ENCODE data around the gene FAM114A1. TPM values are rescaled to one million over a fixed set of nuclear protein-coding genes. Genes with fewer than 3 reads are reported as not detected.
A peak's percentile ranks its signal among the peaks of the same experiment; 100 is the strongest.

Gene FAM114A1
- total RNA-seq, 1 donor from 2014 or later, result 33.9 TPM

DNA sequence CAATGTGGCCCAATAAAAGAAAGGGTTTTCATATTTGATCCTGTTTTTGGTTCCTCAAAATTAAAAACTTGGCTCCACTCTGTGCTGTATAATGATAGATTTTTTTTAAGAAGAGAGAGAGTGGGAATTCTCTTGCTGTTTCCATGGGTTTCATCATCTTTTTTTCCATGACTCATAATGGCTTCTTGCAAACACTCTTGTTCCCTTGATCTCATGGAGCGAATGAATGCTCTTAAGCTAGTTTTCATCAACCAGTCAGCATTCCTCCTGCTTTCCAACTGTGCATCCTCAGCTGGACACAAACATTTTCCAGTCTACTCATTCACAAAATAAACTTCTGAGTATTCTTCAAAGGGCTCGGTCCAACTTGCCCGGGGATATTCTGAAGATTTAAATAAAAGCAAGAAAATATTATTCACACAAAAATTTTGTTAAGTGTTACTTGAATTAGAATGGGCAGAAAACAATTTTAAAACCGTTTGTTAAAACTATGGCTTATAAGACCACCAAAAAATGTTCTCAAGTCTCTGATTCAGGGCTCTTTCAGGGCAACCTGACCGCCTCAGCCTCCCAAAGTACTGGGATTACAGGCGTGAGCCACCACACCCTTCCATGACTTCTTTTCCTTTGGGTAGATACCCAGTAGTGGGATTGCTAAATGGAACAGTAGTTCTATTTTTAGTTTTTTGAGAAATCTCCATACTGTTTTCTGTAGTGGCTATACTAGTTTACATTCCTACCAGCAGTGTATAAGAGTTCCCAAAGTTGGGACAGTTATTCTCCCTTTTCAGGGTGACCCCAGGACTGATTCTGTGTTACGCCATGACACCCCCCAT lies 99.9 kb downstream of the FAM114A1 start:
- H3K36me3 Mint-ChIP-seq, result no peaks in the 10 kb centered on the region
- peak overlapping the region; percentile 32 for H3K27ac Mint-ChIP-seq

DNA sequence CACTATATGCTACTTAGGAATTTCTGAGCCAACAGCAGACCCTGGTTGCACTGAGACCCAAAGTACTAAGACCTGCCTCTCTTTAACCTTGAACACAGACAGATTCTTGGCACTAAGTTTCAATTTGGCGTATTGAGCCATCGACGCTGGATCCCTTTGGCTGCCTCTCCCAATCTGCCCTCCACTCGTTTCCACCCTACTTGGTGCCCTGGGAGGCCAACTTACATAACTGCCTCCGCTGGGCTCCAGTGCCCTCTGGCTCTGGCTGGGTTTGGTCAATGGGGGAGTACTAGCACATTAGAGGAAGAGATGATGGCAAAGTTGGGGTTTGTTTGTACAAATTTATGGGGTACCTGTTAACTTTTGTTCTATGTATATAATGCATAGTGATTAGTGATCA lies 101.1 kb downstream of the FAM114A1 start:
- H3K36me3 Mint-ChIP-seq, result no peaks in the 10 kb centered on the region

More for the DNA sequence above, 99.9 kb downstream of the FAM114A1 start:
- DNase-seq (ENCODE audit: extremely low spot score, unreplicated experiment), result no peak
- no peaks in the 10 kb centered on the region for H3K9me3 Mint-ChIP-seq
- no peak overlapping the region for H3K4me3 Mint-ChIP-seq
- TF ChIP-seq, protein P1, sequence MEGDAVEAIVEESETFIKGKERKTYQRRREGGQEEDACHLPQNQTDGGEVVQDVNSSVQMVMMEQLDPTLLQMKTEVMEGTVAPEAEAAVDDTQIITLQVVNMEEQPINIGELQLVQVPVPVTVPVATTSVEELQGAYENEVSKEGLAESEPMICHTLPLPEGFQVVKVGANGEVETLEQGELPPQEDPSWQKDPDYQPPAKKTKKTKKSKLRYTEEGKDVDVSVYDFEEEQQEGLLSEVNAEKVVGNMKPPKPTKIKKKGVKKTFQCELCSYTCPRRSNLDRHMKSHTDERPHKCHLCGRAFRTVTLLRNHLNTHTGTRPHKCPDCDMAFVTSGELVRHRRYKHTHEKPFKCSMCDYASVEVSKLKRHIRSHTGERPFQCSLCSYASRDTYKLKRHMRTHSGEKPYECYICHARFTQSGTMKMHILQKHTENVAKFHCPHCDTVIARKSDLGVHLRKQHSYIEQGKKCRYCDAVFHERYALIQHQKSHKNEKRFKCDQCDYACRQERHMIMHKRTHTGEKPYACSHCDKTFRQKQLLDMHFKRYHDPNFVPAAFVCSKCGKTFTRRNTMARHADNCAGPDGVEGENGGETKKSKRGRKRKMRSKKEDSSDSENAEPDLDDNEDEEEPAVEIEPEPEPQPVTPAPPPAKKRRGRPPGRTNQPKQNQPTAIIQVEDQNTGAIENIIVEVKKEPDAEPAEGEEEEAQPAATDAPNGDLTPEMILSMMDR (conservative IDR thresholded peaks at IDR 0.05), result no peak
- peaks cover 10% of the 10 kb centered on the region for H3K4me1 Mint-ChIP-seq (ENCODE audit: unreplicated experiment)
- peaks cover 3% of the 10 kb centered on the region for H3K27me3 Mint-ChIP-seq

DNA sequence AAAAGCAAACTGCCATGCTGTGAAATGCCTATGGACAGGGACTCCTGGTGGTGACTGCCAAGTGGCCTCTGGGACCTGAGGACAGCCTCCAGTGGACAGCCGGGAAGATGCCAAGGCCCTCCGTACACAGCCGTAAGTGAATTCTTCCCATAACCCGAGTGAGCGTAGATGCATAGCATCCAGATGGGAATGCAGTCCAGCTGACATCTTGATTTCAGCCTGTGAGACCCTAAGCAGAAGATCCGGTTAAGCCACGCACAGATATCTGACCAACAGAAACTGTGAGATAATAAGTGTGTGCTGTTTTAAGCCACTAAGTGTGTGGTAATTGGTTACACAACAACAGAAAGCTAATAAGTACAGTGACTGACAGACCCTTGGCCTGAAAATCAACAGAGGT lies 108.7 kb downstream of the FAM114A1 start:
- no peak overlapping the region for H3K4me3 Mint-ChIP-seq
- H3K9me3 Mint-ChIP-seq, result no peaks in the 10 kb centered on the region
- DNase-seq (ENCODE audit: extremely low spot score, unreplicated experiment), result no peak
- H3K36me3 Mint-ChIP-seq, result no peaks in the 10 kb centered on the region
- H3K27ac Mint-ChIP-seq, result no peak overlapping the region
- H3K4me1 Mint-ChIP-seq (ENCODE audit: unreplicated experiment), result no peaks in the 10 kb centered on the region
- TF ChIP-seq, protein P1 (conservative IDR thresholded peaks at IDR 0.05), result no peak
- H3K27me3 Mint-ChIP-seq, result no peaks in the 10 kb centered on the region

More for the DNA sequence above, 101.1 kb downstream of the FAM114A1 start:
- H3K4me3 Mint-ChIP-seq, result no peak overlapping the region
- DNase-seq (ENCODE audit: extremely low spot score, unreplicated experiment), result no peak
- H3K27me3 Mint-ChIP-seq, result peaks cover 3% of the 10 kb centered on the region
- peaks cover 10% of the 10 kb centered on the region for H3K4me1 Mint-ChIP-seq (ENCODE audit: unreplicated experiment)
- no peaks in the 10 kb centered on the region for H3K9me3 Mint-ChIP-seq
- H3K27ac Mint-ChIP-seq, result no peak overlapping the region
- TF ChIP-seq, protein P1 (conservative IDR thresholded peaks at IDR 0.05), result no peak

DNA sequence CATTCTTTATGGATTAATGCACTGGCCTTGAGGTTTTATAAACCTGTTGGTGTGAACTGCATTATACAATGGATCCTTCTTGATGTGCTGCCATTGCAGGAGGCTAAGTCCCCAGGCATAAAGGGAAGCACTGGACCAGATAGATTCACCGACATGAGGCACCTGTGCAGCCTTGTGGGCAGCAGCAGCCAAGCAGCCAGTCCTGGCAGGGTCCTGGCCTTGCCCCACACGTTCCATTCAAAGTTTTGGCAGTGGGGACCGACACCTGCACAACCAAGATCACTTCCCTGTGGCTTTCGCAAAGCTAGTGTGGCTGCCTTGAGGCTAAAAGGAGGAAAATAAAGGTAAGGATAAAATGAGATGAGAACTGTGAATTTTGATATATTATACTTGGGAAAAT lies 111.5 kb downstream of the FAM114A1 start:
- no peak for DNase-seq (ENCODE audit: extremely low spot score, unreplicated experiment)
- Mint-ChIP-seq H3K27me3 (no peaks in the 10 kb centered on the region), H3K4me1 (ENCODE audit: unreplicated experiment) (peaks cover under 1% of the 10 kb centered on the region), H3K36me3 (no peaks in the 10 kb centered on the region), H3K4me3 (no peak overlapping the region), H3K27ac (no peak overlapping the region), H3K9me3 (no peaks in the 10 kb centered on the region)
- TF ChIP-seq, protein P1 (conservative IDR thresholded peaks at IDR 0.05), result no peak

DNA sequence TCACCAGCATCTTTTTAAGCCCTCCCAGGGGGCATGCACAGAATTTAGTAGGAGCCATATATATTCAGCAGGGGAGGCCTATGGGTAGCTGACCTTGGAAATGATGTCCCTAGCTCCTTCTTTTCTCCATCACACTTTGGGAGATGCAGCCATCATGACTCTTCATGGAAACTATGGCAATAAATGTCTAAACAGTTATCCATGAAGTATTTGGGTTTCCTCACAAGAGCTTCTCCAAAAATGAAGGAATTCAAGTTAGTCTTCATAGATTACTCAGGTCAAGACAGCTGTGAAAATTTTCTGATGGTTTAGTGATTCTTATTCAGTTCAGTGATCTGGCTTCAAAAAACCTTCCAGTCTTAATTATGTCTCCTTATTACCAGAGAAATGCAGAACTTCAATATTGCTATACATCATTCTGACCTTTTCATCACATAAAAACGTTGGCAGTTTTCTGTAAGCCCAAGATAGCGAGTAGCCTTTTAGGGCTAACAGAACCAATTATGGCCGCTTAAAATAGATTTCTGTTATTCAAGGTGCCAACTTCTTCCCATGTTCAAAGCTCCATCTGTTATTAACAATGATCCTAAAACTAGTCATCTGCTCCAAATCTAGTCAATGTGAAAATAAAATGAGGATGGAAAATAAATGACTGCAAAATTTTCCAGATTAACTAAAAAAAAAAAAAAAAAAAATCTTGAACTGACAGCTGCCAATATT lies 112.1 kb downstream of the FAM114A1 start:
- Mint-ChIP-seq H3K9me3 (no peaks in the 10 kb centered on the region), H3K36me3 (no peaks in the 10 kb centered on the region), H3K4me3 (no peak overlapping the region), H3K27me3 (no peaks in the 10 kb centered on the region), H3K27ac (no peak overlapping the region), H3K4me1 (ENCODE audit: unreplicated experiment) (peaks cover 6% of the 10 kb centered on the region)
- DNase-seq (ENCODE audit: extremely low spot score, unreplicated experiment), result no peak
- TF ChIP-seq, protein P1 (conservative IDR thresholded peaks at IDR 0.05), result no peak
